Suprapubic skin (tissue), 4 donors: ENCODE results near the gene THOC6.

Experiments
- EP300 ChIP-seq: sonication (generic); formaldehyde crosslinking; IDR thresholded peaks from one replicate; pipeline ENCODE4 v1.6.1; 2017; ENCODE audit warnings: antibody characterized with exemption
- POLR2A ChIP-seq, 2 donors: fragments of 450-650 bp; IDR thresholded peaks; one replicate each; pipeline ENCODE4 v1.6.1; 2017; ENCODE audit warnings: antibody characterized with exemption in 2 of 2, mild to moderate bottlenecking in 2 of 2, moderate library complexity in 2 of 2
- POLR2AphosphoS5 ChIP-seq, 3 donors: sonication (generic); formaldehyde crosslinking; IDR thresholded peaks; one replicate each; pipeline ENCODE4 v1.6.1; 2017; ENCODE audit warnings: antibody characterized with exemption in 3 of 3
- TF ChIP-seq, protein P1 (sequence below), 2 donors: fragments of 200-600 bp in 1 of 2; fragments of 450-650 bp in 1 of 2; sonication (generic) in 1 of 2; IDR thresholded peaks; one replicate each; pipeline ENCODE4 v1.5.1; 2016 to 2019; ENCODE audit warnings: antibody characterized with exemption in 2 of 2, mild to moderate bottlenecking in 1 of 2, moderate library complexity in 1 of 2

DNA sequence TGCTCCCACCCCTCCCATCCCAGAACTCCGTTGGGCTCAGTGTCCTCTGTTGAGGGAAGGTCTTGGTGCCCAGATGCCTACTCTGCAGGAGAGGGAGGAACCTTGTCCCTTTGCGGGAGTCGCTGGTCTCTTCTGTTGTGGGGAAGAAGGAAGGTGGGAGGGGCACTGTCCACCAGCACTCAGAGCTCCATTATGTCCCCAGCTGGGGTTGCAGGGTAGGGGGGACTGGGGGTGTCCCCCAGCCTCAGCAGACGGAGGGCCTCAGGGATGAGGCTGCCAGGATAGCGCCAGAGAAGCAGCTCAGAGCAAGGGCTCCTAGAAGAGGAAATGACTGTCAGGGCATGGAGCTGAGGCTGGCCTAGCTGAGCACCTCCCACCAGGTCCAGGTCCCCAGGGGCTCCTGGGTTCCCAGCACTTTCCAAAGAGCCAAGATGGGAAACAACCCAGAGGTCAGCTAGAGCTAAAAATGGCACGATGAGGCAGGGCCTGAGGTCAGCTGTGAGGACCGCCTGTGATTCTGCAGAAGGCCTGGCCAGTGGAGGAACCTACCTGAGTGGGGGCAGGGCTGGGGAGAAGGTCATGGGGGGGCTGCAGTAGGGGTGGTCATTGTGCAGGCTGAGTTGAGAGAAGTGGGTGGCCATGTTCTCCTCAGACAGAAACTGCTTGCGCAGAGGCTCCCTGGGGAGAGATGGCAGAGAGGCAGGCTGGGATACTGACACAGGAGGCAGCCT, 986 bp upstream of the THOC6 start:
- TF ChIP-seq, protein P1, sequence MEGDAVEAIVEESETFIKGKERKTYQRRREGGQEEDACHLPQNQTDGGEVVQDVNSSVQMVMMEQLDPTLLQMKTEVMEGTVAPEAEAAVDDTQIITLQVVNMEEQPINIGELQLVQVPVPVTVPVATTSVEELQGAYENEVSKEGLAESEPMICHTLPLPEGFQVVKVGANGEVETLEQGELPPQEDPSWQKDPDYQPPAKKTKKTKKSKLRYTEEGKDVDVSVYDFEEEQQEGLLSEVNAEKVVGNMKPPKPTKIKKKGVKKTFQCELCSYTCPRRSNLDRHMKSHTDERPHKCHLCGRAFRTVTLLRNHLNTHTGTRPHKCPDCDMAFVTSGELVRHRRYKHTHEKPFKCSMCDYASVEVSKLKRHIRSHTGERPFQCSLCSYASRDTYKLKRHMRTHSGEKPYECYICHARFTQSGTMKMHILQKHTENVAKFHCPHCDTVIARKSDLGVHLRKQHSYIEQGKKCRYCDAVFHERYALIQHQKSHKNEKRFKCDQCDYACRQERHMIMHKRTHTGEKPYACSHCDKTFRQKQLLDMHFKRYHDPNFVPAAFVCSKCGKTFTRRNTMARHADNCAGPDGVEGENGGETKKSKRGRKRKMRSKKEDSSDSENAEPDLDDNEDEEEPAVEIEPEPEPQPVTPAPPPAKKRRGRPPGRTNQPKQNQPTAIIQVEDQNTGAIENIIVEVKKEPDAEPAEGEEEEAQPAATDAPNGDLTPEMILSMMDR (IDR thresholded peaks at IDR 0.05): no peak
- no peak for TF ChIP-seq POLR2AphosphoS5 (IDR thresholded peaks at IDR 0.05)
- no peak for TF ChIP-seq POLR2A (IDR thresholded peaks at IDR 0.05)
- no peak for TF ChIP-seq EP300
